ENCODE measurements around the gene MAP3K20. TPM values are rescaled to one million over a fixed set of nuclear protein-coding genes. Genes with fewer than 3 reads are reported as not detected.

Gene MAP3K20
- polyA plus RNA-seq, 3 donors: 26.4 to 28.7 (median 27.3) TPM

- peak; percentile 49 to 84 (median 71) for DNase-seq (ENCODE audit: extremely low read depth in 1 of 11, low read depth in 9 of 11, low spot score in 4 of 11)
These were observed 134.9 kb downstream of the MAP3K20 start for GRCh38 chr2:173210270-173211196.

GRCh38 chr2:173213181-173213580, 137.5 kb downstream of the MAP3K20 start:
- DNase-seq (ENCODE audit: extremely low read depth in 1 of 11, low read depth in 9 of 11, low spot score in 4 of 11): no peak

- DNase-seq (ENCODE audit: extremely low read depth in 1 of 11, low read depth in 9 of 11, low spot score in 4 of 11): no peak
These were observed 138.6 kb downstream of the MAP3K20 start for GRCh38 chr2:173214213-173214612.

- no peak for DNase-seq (ENCODE audit: extremely low read depth in 1 of 11, low read depth in 9 of 11, low spot score in 4 of 11)
These were observed 139.7 kb downstream of the MAP3K20 start for GRCh38 chr2:173215316-173215715.

GRCh38 chr2:173216051-173216450, 140.4 kb downstream of the MAP3K20 start:
- no peak for DNase-seq (ENCODE audit: extremely low read depth in 1 of 11, low read depth in 9 of 11, low spot score in 4 of 11)

GRCh38 chr2:173216668-173217067, 141.0 kb downstream of the MAP3K20 start:
- DNase-seq (ENCODE audit: extremely low read depth in 1 of 11, low read depth in 9 of 11, low spot score in 4 of 11): no peak

- no peak for DNase-seq (ENCODE audit: extremely low read depth in 1 of 11, low read depth in 9 of 11, low spot score in 4 of 11)
These were observed 141.6 kb downstream of the MAP3K20 start for GRCh38 chr2:173217116-173217840.

- DNase-seq (ENCODE audit: extremely low read depth in 1 of 11, low read depth in 9 of 11, low spot score in 4 of 11): no peak
These were observed 142.8 kb downstream of the MAP3K20 start for GRCh38 chr2:173218326-173219056.

- DNase-seq (ENCODE audit: extremely low read depth in 1 of 11, low read depth in 9 of 11, low spot score in 4 of 11): no peak
These were observed 145.6 kb downstream of the MAP3K20 start for GRCh38 chr2:173221132-173221695.

GRCh38 chr2:173221937-173222594, 146.4 kb downstream of the MAP3K20 start:
- no peak for DNase-seq (ENCODE audit: extremely low read depth in 1 of 11, low read depth in 9 of 11, low spot score in 4 of 11)

GRCh38 chr2:173223871-173224270, 148.2 kb downstream of the MAP3K20 start:
- DNase-seq (ENCODE audit: extremely low read depth in 1 of 11, low read depth in 9 of 11, low spot score in 4 of 11): no peak

GRCh38 chr2:173226899-173227698, 151.5 kb downstream of the MAP3K20 start:
- DNase-seq (ENCODE audit: extremely low read depth in 1 of 11, low read depth in 9 of 11, low spot score in 4 of 11): no peak

GRCh38 chr2:173229086-173229485, 153.4 kb downstream of the MAP3K20 start:
- no peak for DNase-seq (ENCODE audit: extremely low read depth in 1 of 11, low read depth in 9 of 11, low spot score in 4 of 11)

GRCh38 chr2:173230181-173230580, 154.5 kb downstream of the MAP3K20 start:
- DNase-seq (ENCODE audit: extremely low read depth in 1 of 11, low read depth in 9 of 11, low spot score in 4 of 11): no peak

GRCh38 chr2:173231042-173231441, 155.4 kb downstream of the MAP3K20 start:
- no peak for DNase-seq (ENCODE audit: extremely low read depth in 1 of 11, low read depth in 9 of 11, low spot score in 4 of 11)

- DNase-seq (ENCODE audit: extremely low read depth in 1 of 11, low read depth in 9 of 11, low spot score in 4 of 11): no peak
These were observed 155.8 kb downstream of the MAP3K20 start for GRCh38 chr2:173231465-173231864.

- DNase-seq (ENCODE audit: extremely low read depth in 1 of 11, low read depth in 9 of 11, low spot score in 4 of 11): no peak
These were observed 157.5 kb downstream of the MAP3K20 start for GRCh38 chr2:173232956-173233744.

Measured in renal cortex interstitium (tissue), 11 donors.